H1 (cell line): ENCODE results near the gene PFKFB1. TPM values are rescaled to one million over a fixed set of nuclear protein-coding genes. Genes with fewer than 3 reads are reported as not detected.

Experiments
- CTCF ChIA-PET: fragments of 300-600 bp; sonication (Branson Sonifier 250); formaldehyde crosslinking; loops from one replicate; lab custom pipeline; 2021; ENCODE audit not compliant: partially characterized antibody; lab: Charles Lee
- POLR2A ChIA-PET: fragments of 300-600 bp; sonication (Branson Sonifier 250); formaldehyde crosslinking; loops from one replicate; lab custom pipeline; 2021; ENCODE audit warnings: inconsistent platforms; ENCODE audit not compliant: partially characterized antibody; lab: Charles Lee
- DNase-seq, 2 experiments: peaks; one replicate each; pipeline versions ENCODE4 v3.0.0 to v3.0.0-alpha.2; 2010 to 2022; ENCODE audit warnings: low spot score in 2 of 2, low read depth in 1 of 2, mixed read lengths in 1 of 2
- FAIRE-seq: peaks from 2 replicates; lab custom pipeline; 2011; peaks lifted over from hg19 to GRCh38; lab: Jason Lieb, UNC
- H2AFZ ChIP-seq: 2 replicates; pipeline ENCODE4 v1.8.1; 2012; ENCODE audit warnings: low read length, inconsistent platforms
- H2AK5ac ChIP-seq: 2 replicates; pipeline ENCODE4 v1.6.1; 2013; ENCODE audit warnings: low read depth, low read length
- H2BK120ac ChIP-seq: replicated peaks from 2 replicates; pipeline ENCODE3; 2013; ENCODE audit warnings: low read depth, low read length, inconsistent platforms
- H2BK12ac ChIP-seq: 2 replicates; pipeline ENCODE4 v1.6.1; 2013; ENCODE audit warnings: low read depth, low read length
- H2BK15ac ChIP-seq: 2 replicates; pipeline ENCODE4 v1.6.1; 2013; ENCODE audit warnings: low read length
- H2BK20ac ChIP-seq: 2 replicates; pipeline ENCODE4 v1.6.1; 2013; ENCODE audit warnings: low read length
- H2BK5ac ChIP-seq: 2 replicates; pipeline ENCODE4 v1.6.1; 2013; ENCODE audit warnings: low read depth, low read length
- H3K14ac ChIP-seq: 2 replicates; pipeline ENCODE4 v1.6.1; 2013; ENCODE audit warnings: inconsistent platforms; ENCODE audit not compliant: insufficient read length
- H3K18ac ChIP-seq: 2 replicates; pipeline ENCODE4 v1.6.1; 2013; ENCODE audit warnings: low read length; ENCODE audit errors: extremely low read depth
- H3K23ac ChIP-seq: 2 replicates; pipeline ENCODE4 v1.6.1; 2013; ENCODE audit warnings: inconsistent platforms; ENCODE audit not compliant: insufficient read length
- H3K23me2 ChIP-seq: 2 replicates; pipeline ENCODE4 v1.6.1; 2013; ENCODE audit warnings: low read depth, low read length
- H3K27ac ChIP-seq: 2 replicates; pipeline ENCODE4 v1.6.1; 2011; ENCODE audit warnings: low read depth, low read length, inconsistent platforms
- H3K27me3 ChIP-seq, 4 experiments: replicated peaks in 1 of 4; 1 replicate in 1 of 4; 2 replicates in 3 of 4; pipeline versions ENCODE4 v1.6.1 to v1.8.1; 2011 to 2013; ENCODE audit warnings: low read length in 3 of 4, mild to moderate bottlenecking in 3 of 4, inconsistent platforms in 2 of 4, mixed read lengths in 2 of 4, moderate library complexity in 1 of 4; ENCODE audit not compliant: control insufficient read depth in 3 of 4, insufficient read depth in 3 of 4; ENCODE audit errors: extremely low read depth in 1 of 4
- H3K36me3 ChIP-seq, 4 experiments: 2 replicates each; pipeline versions ENCODE4 v1.6.1 to v1.8.1; 2011 to 2013; ENCODE audit warnings: mild to moderate bottlenecking in 4 of 4, low read length in 3 of 4, moderate library complexity in 2 of 4, control low read depth in 1 of 4, inconsistent platforms in 1 of 4; ENCODE audit not compliant: insufficient read depth in 4 of 4, control insufficient read depth in 2 of 4
- H3K4ac ChIP-seq: replicated peaks from 2 replicates; pipeline ENCODE3; 2013; ENCODE audit warnings: low read length, low read depth, mixed read lengths, inconsistent platforms; ENCODE audit not compliant: insufficient read length
- H3K4me1 ChIP-seq, 4 experiments: replicated peaks in 1 of 4; 1 replicate in 1 of 4; 2 replicates in 3 of 4; pipeline versions ENCODE4 v1.6.1 to v1.8.1; 2011 to 2013; ENCODE audit warnings: low read length in 3 of 4, inconsistent platforms in 2 of 4, mixed read lengths in 1 of 4; ENCODE audit not compliant: insufficient read depth in 4 of 4, control insufficient read depth in 3 of 4
- H3K4me2 ChIP-seq, 2 experiments: 2 replicates each; pipeline versions ENCODE4 v1.6.1 to v1.8.1; 2011 to 2013; ENCODE audit warnings: low read depth in 2 of 2, low read length in 2 of 2, control low read depth in 1 of 2, inconsistent platforms in 1 of 2, mild to moderate bottlenecking in 1 of 2; ENCODE audit not compliant: insufficient read depth in 1 of 2
- H3K4me3 ChIP-seq, 4 experiments: fragments of 200-600, 300-600 bp in 1 of 4; sonication (generic), shearing (Covaris generic), sonication (Bioruptor Twin) in 1 of 4; 2 replicates each; pipeline versions ENCODE4 v1.5.1 to v1.8.1; 2011 to 2016; ENCODE audit warnings: low read length in 4 of 4, low read depth in 3 of 4, control low read depth in 2 of 4, inconsistent platforms in 2 of 4, mild to moderate bottlenecking in 2 of 4, mixed read lengths in 1 of 4, moderate library complexity in 1 of 4; ENCODE audit not compliant: insufficient read depth in 2 of 4; ENCODE audit errors: extremely low read depth in 1 of 4
- H3K56ac ChIP-seq: replicated peaks from 2 replicates; pipeline ENCODE3; 2013; ENCODE audit warnings: low read depth, mild to moderate bottlenecking, mixed read lengths, low read length, inconsistent platforms; ENCODE audit not compliant: insufficient read length
- H3K79me1 ChIP-seq: 2 replicates; pipeline ENCODE4 v1.6.1; 2013; ENCODE audit warnings: low read depth, low read length, control low read depth
- H3K79me2 ChIP-seq, 2 experiments: 2 replicates each; pipeline versions ENCODE4 v1.6.1 to v1.8.1; 2012 to 2013; ENCODE audit warnings: low read length in 2 of 2, mild to moderate bottlenecking in 2 of 2, inconsistent platforms in 1 of 2; ENCODE audit not compliant: insufficient read depth in 2 of 2, control insufficient read depth in 1 of 2
- H3K9ac ChIP-seq, 4 experiments: replicated peaks in 1 of 4; 1 replicate in 1 of 4; 2 replicates in 3 of 4; pipeline versions ENCODE4 v1.6.1 to v1.8.1; 2011 to 2013; ENCODE audit warnings: low read depth in 3 of 4, low read length in 3 of 4, control low read depth in 2 of 4, mild to moderate bottlenecking in 2 of 4, moderate library complexity in 2 of 4, inconsistent platforms in 1 of 4; ENCODE audit errors: extremely low read depth in 1 of 4
- H3K9me3 ChIP-seq, 2 experiments: 2 replicates each; pipeline versions ENCODE4 v1.6.1 to v1.8.1; 2012 to 2013; ENCODE audit warnings: mild to moderate bottlenecking in 2 of 2, moderate library complexity in 2 of 2, control low read depth in 1 of 2, inconsistent platforms in 1 of 2, low read depth in 1 of 2, low read length in 1 of 2, mixed read lengths in 1 of 2; ENCODE audit not compliant: insufficient read depth in 2 of 2
- H4K20me1 ChIP-seq, 2 experiments: replicated peaks in 1 of 2; 2 replicates each; pipeline versions ENCODE3 to v1.8.1; 2011 to 2013; ENCODE audit warnings: inconsistent platforms in 2 of 2, low read length in 2 of 2, mild to moderate bottlenecking in 1 of 2; ENCODE audit not compliant: insufficient read depth in 2 of 2, control insufficient read depth in 1 of 2
- H4K5ac ChIP-seq: 2 replicates; pipeline ENCODE4 v1.6.1; 2013; ENCODE audit warnings: low read length, low read depth, mixed read lengths, inconsistent platforms; ENCODE audit not compliant: insufficient read length
- H4K8ac ChIP-seq: 2 replicates; pipeline ENCODE4 v1.8.0; 2013; ENCODE audit warnings: mild to moderate bottlenecking, moderate library complexity, low read length, inconsistent platforms; ENCODE audit not compliant: insufficient read depth; ENCODE audit errors: extremely low read depth
- H4K91ac ChIP-seq: replicated peaks from 2 replicates; pipeline ENCODE3; 2013; ENCODE audit warnings: low read length, mixed read lengths, inconsistent platforms; ENCODE audit not compliant: insufficient read length
- GTF2F1 ChIP-seq: IDR thresholded peaks from 2 replicates; pipeline ENCODE4 v1.6.1; 2012; ENCODE audit warnings: low read depth, low read length, improper control_type of control experiment, borderline replicate concordance
- KDM1A ChIP-seq: fragments of 200-600, 300-600 bp; sonication (generic); IDR thresholded peaks from 2 replicates; pipeline ENCODE4 v1.7.1; 2016; ENCODE audit warnings: mild to moderate bottlenecking, low read length, borderline replicate concordance
- RBBP5 ChIP-seq: IDR thresholded peaks from 2 replicates; pipeline ENCODE4 v1.7.1; 2012; ENCODE audit warnings: low read depth, mild to moderate bottlenecking, inconsistent platforms, low read length, moderate library complexity, borderline replicate concordance
- SP2 ChIP-seq: IDR thresholded peaks from 2 replicates; pipeline ENCODE4 v1.6.1; 2012; ENCODE audit warnings: mild to moderate bottlenecking, low read length, inconsistent platforms
- TAF7 ChIP-seq: optimal IDR thresholded peaks from 2 replicates; pipeline ENCODE3; 2011; ENCODE audit warnings: low read depth, mild to moderate bottlenecking, inconsistent platforms, low read length, moderate library complexity, borderline replicate concordance
- WGBS, 2 experiments: shearing (Covaris generic) in 1 of 2; methylation state at CpG; one replicate each; pipeline versions ENCODE4 v1.1.6 to v1.1.7; 2013 to 2015; ENCODE audit warnings: low lambda C conversion rate in 2 of 2, mixed read lengths in 2 of 2, inconsistent platforms in 1 of 2, low coverage in 1 of 2, missing lambda C conversion rate in 1 of 2; ENCODE audit not compliant: insufficient replicate concordance in 2 of 2, insufficient coverage in 1 of 2, insufficient read length in 1 of 2; ENCODE audit errors: extremely low coverage in 1 of 2, missing lambda C conversion rate in 1 of 2; 5-methylcytosine and 5-hydroxymethylcytosine counted together
- polyA plus RNA-seq, 7 experiments: library from polyadenylated mRNA; depleted of rRNA in 3 of 7; stranded (reverse) in 5 of 7; unstranded in 2 of 7; fragments of >200 nt in 5 of 7; fragments of 200-250 nt in 2 of 7; gene quantifications; 1 replicate in 5 of 7; 2 replicates in 1 of 7; 4 replicates in 1 of 7; pipeline versions ENCODE4 v1.2.1 to v1.2.3, GENCODE V29; 2011 to 2013; ENCODE audit warnings: missing spikeins in 2 of 7, mixed read lengths in 2 of 7
- total RNA-seq: library from RNA; stranded (reverse); fragmentation: NEBNext Ultra II Directional; extraction: Animal tissue kit (Norgen Biotek cat#: 25700); gene quantifications from 2 replicates; pipeline ENCODE4 v1.2.1, GENCODE V29; 2021

PFKFB1 gene
- total and polyA plus RNA-seq, 2 of the 8 experiments (the other 6 are each of a cell fraction or from before 2014, with no cell fraction given), result 0.26 to 0.30 TPM

GRCh38 chrX:54926978-54927377, 67.0 kb downstream of the PFKFB1 start:
- Histone ChIP-seq H3K18ac (no peak overlapping the region), H3K79me2 (peaks cover 0 to 8% of the 10 kb centered on the region in 2 experiments; a peak in 1 of 4 replicates), H4K5ac (no peak overlapping the region), H2AFZ (no peak overlapping the region), H3K27me3 (no peaks in the 10 kb centered on the region), H2BK5ac (no peak overlapping the region), H3K27ac (no peak overlapping the region), H3K4ac (no peak overlapping the region), H2BK120ac (no peak overlapping the region), H3K23ac (no peak overlapping the region), H4K8ac (no peak overlapping the region), H2BK20ac (no peak overlapping the region), H2AK5ac (no peak overlapping the region), H3K9ac (no peak overlapping the region), H2BK15ac (no peak overlapping the region), H3K9me3 (no peaks in the 10 kb centered on the region), H3K4me3 (no peak overlapping the region), H3K4me1 (no peaks in the 10 kb centered on the region), H4K91ac (no peak overlapping the region), H3K79me1 (no peaks in the 10 kb centered on the region), H2BK12ac (no peak overlapping the region), H3K4me2 (no peak overlapping the region), H3K56ac (no peak overlapping the region), H4K20me1 (peaks cover 0 to 7% of the 10 kb centered on the region in 2 experiments), H3K23me2 (no peaks in the 10 kb centered on the region), H3K36me3 (peaks cover 2 to 65% (median 36%) of the 10 kb centered on the region in 4 experiments; a peak in 6 of 8 replicates), H3K14ac (no peak overlapping the region)
- CTCF ChIA-PET, result no interaction called here
- POLR2A ChIA-PET, result no interaction called here
- 40% methylated on average over 1 of the region's 2 CpGs; no CpG with 5 or more reads in 1 of the 2 experiments for WGBS, 2 experiments
- DNase-seq (no peak), FAIRE-seq (no peak)
- TF ChIP-seq KDM1A (no peak), SP2 (no peak), GTF2F1 (no peak), RBBP5 (no peak), TAF7 (no peak)
